HG03442 (cell line): ENCODE results near the gene PUS1.
A peak's percentile ranks its signal among the peaks of the same experiment; 100 is the strongest.
"Not testable (repeated sequence)": the region's sequence is repeated elsewhere in the genome, so short reads cannot be mapped to it uniquely, and the experiment has no call there.

ENCODE experiments used
- ATAC-seq: cut with Tn5 transposase; IDR thresholded peaks from one replicate; pipeline ENCODE4 v1.9.1; 2021; ENCODE audit warnings: mild to moderate bottlenecking, moderate library complexity; ENCODE audit not compliant: unreplicated experiment

Gene PUS1

DNA sequence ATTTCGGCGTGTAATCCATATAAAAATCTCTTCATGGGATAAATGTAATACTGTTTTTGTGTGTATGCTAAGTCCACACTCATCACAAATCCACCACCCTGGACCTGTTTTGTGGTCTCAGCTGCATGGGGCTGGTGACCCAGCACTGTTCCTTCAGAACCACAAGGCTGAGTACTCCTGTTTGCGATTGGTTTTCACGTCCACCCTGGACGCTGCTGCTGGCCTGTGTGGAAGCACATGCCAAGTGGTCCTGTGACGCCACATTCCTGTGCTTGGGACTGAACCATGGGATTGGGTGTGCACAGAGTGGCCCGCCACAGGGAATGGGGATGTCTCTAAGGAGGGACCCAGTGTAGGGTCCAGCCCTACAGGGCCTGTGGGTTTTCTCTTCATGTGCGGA is 4.3 kb downstream of the PUS1 start:
- ATAC-seq = no peak

DNA sequence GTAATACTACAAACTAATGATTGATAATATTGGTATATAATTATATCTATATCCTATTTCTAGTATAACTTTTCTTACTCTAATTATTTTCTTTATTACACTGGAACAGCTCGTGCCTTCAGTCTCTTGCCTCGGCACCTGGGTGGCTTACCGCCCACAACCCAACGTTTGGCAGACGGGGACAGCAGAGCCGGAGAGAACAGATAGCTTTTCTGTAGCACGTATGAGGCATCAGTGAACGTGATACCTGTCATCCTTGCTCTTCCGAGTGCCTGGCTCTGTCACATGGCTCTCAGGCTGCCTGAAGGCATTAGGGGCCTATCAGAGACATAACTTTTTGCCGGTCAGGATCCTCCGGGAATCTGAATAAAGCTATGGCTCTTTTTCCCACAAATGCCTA is 5.5 kb downstream of the PUS1 start:
- no peak for ATAC-seq

DNA sequence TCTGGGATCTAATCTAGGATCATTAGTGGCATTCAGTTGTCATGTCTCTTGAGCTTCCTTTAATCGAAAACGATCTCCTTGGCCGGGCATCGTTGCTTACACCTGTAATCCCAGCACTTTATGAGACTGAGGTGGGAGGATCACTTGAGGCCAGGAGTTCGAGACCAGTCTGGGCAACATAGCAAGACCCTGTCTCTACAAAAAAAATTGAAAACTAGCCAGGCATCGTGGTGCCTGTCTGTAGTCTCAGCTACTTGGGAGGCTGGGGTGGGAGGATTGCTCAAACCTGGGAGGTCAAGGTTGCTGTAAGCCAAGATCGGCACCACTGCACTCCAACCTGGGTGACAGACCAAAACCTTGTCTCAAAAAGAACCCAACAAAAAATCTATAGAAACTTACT is 9.0 kb downstream of the PUS1 start:
- no peak for ATAC-seq

DNA sequence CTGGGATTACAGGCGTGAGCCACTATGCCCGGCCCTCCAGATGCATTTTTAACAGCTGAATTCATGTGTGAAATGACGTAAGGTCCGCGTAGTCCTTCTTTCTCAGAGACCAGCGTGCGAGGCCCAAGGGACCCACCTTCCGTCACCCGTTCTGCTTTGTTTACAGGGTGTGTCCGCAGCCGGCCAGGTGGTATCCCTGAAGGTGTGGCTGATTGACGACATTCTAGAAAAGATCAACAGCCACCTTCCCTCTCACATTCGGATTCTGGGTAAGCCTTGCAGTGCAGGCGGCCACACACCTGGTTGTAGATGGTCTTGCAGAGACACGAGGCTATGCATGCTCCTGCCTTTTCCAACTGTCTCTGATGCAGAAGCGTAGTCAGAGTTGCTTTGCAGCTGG is 9.9 kb downstream of the PUS1 start:
- ATAC-seq = no peak

DNA sequence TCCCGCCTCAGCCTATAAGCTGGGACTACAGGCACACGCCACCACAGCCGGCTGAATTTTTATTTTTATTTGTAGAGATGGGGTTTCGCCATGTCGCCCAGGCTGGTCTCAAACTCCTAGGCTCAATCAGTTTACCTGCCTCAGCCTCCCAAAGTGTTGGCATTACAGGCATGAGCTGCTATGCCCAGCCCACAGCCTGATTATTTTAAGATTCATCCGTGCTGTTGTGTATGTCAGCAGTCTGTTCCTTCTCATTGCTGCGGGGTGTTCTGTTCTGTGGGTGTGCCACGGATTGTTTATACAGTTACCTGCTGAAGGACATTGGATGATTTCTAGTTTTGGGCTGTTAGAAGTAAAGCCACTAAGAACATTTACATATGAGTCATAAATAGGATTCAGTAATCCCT is 11.1 kb downstream of the PUS1 start:
- ATAC-seq = no peak

DNA sequence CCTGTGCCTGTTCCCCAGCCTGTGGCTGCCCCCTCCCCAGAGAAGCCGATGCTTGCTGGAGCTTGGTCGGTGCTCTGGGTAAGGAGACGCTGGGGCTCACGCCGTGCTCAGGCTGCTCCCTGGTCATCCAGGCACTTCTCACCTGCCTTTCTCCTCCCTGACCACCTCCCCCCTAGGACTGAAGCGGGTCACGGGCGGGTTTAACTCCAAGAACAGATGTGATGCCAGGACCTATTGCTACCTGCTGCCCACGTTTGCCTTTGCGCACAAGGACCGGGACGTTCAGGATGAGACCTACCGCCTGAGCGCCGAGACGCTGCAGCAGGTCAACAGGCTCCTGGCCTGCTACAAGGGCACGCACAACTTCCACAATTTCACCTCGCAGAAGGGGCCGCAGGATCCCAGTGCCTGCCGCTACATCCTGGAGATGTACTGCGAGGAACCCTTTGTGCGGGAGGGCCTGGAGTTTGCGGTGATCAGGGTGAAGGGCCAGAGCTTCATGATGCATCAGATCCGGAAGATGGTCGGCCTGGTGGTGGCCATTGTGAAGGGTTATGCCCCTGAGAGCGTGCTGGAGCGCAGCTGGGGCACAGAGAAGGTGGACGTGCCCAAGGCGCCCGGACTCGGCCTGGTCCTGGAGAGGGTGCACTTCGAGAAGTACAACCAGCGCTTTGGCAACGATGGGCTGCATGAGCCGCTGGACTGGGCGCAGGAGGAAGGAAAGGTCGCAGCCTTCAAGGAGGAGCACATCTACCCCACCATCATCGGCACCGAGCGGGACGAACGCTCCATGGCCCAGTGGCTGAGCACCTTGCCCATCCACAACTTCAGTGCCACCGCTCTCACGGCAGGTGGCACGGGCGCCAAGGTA is 12.3 kb downstream of the PUS1 start:
- no peak for ATAC-seq

DNA sequence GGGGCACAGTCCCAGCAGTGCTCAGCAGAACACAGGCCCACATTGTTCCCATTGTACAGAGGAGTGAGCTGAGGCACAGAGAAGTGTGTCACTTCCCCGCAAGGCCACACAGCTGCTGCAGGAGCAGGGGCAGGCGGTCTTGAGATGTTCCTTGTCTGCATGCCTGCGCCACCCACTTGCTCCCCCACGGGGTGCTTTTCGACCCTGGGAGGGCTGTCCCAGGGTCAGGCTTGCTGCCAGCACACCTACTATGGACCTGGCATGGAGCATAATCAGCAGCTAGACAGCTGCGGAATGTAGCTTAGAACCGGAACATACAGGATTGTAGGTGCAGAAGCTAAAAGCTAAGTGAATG is 12.9 kb downstream of the PUS1 start:
- no peak for ATAC-seq

DNA sequence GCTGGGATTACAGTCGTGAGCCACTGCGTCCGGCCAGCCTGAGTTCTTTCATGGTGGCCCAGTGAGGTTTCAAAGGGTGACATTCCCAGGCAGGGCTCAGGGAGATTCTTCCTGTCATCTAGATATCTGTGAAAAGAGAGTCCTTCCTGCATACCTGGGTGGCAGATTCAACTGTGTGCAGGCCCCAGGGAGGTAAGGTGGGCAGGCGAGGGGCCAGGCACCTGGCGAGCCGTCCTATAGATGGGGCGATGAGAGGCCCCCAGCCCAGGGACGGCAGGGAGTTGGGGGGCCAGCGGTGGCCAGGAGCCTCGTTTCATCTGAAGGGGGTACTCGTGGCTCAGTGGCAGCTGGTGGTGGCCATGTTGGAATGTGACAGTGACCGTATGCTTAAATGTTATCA is 13.6 kb downstream of the PUS1 start:
- ATAC-seq = no peak

DNA sequence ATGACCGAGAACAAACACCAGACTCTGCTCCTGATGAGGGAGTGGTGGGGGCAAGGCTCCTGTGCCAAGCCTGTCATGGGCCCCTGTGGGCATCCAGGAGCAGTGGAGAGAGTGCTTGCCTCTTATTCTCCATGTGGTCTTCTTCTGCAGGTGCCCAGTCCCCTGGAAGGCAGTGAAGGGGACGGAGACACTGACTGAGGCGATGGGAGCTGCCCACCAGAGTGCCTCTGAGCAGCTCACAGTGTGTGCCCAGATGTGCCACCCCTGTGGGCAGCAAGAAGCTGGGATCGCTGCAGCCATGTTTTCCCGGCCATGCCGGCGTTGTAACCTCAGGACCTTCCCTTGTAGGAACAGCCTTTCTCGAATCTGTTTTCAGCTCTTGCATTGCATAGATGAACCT is 14.3 kb downstream of the PUS1 start:
- ATAC-seq = no peak

DNA sequence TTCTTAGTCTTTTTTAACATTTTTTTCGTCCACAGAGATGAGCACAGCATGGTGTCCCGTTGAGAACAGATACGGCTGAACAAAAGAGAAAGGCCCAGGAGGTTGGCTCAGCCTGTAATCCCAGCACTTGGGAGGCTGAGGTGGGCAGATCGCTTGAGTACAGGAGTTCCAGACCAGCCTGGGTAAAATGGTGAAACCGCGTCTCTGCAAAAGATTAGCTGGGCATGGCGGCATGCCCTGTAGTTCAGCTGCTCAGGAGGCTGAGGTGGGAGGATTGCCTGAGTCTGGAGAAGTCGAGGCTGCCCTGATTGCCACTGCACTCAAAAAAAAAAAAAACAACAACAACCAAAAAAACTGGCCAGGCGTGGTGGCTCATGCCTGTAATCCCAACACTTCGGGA is 14.8 kb downstream of the PUS1 start:
- ATAC-seq = no peak

DNA sequence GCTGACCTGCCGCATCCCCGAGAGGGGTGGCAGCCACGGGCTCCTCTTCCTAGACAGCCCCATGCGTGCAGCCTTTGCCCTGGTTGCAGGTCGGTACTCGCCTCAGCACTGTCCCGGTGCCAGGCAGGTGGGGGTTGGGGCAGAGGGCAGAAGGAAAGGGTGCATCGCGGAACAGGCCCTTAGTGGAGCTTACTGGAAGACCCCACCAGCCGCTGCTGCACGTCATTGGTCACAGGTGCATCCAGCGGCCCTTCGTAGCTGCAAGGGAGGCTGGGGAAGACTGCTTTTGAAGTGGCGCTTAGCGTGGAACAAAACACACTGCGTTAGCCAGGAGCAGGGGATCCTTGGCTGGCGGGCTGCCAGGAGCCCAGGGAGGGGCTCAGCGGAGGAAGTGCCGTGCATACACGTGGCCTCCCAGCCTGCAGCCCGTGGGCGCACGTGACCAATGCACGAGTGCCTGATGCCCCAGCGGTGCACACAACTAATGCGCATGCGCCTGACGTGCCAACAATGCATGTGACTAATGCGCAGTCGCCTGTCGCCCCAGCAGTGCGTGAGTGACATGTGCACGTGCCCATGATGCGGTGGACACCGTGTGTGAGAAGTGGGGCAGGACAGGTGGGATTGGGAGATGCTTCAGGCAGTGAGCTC is 15.7 kb downstream of the PUS1 start:
- ATAC-seq = no peak

DNA sequence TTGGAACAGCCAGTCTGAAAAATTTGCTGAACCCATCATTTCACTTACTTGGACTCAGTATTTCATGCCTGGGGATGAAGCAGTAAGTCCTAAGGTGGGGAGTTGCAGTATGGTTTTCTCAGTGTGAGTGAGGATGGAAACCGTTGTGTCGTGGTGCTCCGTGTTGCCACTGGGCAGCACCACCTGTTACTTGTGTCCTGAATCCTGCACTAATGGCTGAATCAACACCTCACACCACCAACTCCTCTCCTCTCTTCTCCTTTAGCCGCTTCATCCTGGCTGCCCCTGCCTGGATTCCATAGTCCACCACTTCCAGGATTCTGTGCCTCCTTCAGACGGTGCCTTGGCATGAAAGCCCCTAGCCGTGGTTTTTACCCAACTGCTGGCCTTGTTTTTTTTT is 17.7 kb downstream of the PUS1 start:
- no peak for ATAC-seq

DNA sequence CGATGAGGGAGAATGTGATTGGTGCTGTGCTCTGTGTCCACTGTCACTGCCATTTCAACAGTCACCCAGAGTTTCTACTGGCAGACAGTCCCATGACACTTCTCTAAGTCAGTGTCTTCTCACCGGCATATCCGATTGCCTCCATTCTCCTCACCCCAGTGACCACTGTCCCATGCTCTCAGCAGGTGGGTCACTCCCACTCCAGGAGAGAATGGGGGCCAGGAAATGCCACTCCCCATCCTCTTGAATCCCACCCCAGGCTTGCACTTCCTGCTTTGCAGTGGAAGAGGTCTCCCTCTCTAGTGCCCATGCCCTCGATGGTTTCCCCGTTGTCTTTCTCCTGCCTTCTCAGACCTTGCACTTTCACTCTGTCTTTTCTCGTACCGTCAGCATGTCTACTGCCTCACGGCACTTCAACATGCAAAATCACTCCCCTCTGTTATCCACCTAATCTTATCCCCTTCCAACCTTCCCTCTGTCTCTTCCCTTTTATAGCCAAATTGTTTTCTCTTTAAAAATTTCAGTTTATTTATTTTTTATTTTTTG is 18.5 kb downstream of the PUS1 start:
- no peak for ATAC-seq

DNA sequence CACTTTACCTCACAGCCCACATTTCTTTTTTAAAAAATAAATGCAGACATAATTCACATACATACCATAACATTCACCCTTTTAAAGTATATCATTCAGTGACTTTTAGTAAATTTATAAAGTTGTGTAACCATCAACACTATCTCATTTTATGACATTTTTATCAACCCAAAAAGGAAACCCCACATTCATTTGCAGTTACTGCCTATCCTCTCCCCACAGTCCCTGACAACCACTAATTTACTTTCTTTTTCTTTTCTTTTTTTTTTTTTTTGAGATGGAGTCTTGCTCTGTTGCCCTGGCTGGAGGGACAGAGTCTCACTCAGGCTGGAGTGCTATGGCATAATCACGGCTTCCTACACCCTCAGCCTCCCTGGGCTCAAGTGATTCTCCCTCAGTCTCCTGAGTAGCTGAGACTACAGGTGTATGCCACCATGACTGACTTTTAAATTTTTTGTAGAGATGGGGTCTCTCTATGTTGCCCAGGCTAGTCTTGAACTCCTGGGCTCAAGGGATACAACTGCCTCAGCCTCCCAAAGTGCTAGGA is 19.2 kb downstream of the PUS1 start:
- ATAC-seq = no peak

DNA sequence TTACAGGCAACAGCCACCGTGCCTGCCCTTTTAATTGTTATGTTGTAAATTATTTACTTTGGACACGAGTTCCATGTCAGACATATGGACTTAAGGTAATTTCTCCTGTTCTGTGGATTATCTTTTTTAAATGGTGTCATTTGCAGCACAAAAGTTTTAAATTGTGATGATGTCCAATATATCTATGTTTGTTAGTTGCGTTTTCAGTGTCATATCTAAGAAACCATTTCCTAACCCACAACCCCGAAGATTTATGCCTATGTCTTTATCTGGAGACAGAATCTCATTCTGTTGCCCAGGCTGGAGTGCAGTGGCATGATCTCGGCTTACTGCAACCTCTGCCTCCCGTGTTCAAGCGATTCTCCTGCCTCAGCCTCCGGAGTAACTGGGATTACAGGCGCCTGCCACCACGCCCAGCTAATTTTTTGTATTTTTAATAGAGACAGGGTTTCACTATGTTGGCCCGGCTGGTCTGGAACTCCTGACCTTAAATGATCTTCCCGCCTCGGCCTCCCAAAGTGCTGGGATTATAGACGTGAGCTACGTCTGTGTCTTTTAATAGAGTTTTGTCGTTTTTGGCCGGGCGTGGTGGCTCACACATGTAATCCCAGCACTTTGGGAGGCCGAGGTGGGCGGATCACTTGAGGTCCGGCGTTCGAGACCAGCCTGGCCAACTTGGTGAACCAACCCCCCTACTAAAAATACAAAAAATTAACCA is 19.8 kb downstream of the PUS1 start:
- not testable (repeated sequence) for ATAC-seq

DNA sequence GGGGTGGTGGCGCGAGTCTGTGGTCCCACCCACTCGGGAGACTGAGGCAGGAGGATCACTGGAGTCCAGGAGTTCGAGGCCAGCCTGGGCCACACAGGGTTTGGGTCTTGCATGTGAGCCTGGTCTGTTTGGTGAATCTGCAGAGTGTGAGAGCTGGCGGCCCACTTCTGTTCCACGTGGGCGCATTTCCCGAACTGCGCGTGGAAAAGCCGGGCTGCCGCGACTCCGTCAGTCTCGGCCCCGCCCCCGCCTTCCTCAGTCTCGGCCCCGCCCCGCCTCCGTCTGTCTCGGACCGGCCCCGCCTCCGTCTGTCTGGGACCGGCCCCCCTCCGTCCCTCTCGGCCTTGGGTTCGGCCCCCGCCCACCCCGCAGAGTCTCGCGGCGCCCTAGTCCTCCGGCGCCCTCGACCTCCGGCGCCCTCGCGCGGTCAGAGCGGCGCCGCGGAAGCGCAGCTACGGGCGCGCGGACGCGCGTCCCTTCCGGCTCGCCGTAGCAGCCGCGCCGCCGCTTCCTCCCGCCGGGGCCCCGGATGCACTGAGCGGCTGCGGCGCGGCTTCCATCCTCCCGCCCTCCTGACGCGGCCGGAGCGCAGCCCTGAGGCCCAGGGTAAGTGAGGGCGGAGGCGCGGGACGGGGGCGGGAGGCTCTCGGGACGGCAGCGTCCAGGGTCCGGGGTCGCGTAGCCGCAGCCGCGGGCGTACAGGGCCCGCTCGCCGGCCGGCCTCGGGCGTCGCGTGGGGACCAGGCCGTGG is 20.5 kb downstream of the PUS1 start, which contains the start of gene EP400:
EP400 (plus strand) TSS at position 512 of the 751 bp plus-strand sequence. CDS start 10,678 bp downstream, outside the sequence.
- ATAC-seq = peak; percentile 87

DNA sequence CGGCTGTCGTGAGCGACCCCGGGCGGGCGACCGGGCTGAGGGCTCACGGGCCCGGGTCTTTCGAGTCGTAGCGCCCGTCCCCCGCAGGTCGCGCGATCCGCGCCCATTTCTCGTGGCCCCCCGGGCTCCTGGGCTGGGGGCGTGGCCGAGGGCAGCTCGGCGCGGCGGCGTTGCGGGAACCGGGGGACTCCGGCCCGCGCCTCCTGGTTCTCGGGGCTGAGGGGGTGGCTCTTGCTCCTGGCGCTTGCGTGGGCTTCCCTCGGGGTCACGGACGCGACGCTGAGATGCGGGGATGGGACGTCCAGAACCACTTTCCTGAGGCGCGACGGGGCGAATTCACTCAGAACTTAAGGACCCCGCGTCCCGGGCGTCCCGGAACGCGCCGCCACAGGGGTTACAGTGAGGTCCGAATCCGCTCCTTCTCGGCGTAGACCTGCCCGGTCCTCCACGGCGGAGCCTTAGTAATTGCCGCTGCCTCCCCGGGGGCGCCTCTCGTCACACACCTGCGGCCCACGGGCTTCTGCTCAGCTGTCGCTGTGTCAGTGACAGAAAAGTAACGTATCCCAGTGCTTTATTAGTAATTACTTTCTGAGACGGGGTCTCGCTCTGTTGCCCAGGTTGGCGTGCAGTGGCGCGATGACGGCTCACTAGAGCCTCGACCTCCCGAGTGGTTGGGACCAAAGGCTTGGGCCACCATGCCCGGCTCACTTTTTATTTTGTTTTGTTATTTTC is 21.3 kb downstream of the PUS1 start:
- peak; percentile 26 for ATAC-seq

DNA sequence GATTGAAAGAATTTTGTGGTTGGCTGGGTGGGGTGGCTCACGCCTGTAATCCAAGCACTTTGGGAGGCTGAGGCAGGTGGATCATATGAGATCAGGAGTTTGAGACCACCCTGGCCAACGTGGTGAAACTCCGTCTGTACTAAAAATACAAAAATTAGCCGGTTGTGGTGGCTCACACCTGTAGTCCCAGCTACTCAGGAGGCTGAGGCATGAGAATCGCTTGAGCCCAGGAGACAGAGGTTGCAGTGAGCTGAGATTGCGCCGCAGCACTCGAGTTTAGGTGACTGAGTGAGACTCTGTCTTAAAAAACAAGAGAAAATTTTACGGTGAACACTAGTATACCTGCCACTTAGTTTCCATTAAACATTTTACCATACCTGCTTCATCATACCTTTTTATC is 24.7 kb downstream of the PUS1 start:
- ATAC-seq = not testable (repeated sequence)

DNA sequence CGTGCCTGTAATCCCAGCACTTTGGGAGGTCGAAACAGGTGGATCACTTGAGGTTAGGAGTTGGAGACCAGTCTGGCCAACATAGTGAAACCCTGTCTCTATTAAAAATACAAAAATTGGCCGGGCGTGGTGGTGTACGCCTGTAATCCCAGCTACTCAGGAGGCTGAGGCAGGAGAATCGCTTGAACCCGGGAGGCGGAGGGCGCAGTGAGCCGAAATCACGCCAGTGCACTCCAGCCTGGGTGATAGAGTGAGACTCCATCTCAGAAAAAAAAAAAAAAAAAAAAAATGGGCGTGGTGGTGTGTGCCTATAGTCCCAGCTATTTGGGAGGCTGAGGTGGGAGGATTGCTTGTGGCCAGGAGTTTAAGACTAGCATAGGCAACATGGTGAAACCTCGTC is 25.4 kb downstream of the PUS1 start:
- not testable (repeated sequence) for ATAC-seq

DNA sequence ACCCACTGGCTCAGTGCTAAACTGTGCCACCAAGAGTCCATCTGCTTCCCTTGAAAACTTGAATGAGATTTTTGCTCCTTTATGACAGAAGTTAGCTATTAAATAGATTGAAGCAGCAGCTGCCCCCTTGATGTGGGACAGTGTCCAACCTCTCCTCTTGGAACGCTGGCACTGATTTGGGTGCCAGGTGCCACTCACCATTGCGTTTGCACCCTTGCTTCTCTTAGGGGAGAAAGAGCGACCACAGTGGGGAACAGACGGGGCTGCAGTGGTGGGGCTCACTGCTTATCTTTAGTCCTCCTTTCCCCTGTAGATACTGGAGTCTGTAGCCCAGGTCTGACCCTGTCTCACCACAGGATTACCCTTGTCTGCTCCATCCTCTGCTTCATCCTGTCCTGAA is 30.0 kb downstream of the PUS1 start:
- ATAC-seq = no peak
